Fibroblast of lung (primary cell): ENCODE data around the gene GRHPR. TPM values are rescaled to one million over a fixed set of nuclear protein-coding genes. Genes with fewer than 3 reads are reported as not detected.
A peak's percentile ranks its signal among the peaks of the same experiment; 100 is the strongest.

ENCODE experiments used
- DNase-seq, 2 donors: peaks; one replicate each; pipeline versions ENCODE4 v3.0.0 to v3.0.0-alpha.2; 2010; ENCODE audit warnings: low read depth in 2 of 2
- H2AFZ ChIP-seq: 2 replicates; pipeline ENCODE4 v1.5.1; 2012; ENCODE audit warnings: low read length, control low read depth, inconsistent platforms
- H3K27ac ChIP-seq: 2 replicates; pipeline ENCODE4 v1.5.1; 2011; ENCODE audit warnings: low read length, control low read depth; ENCODE audit not compliant: insufficient read depth
- H3K27me3 ChIP-seq: 2 replicates; pipeline ENCODE4 v1.5.1; 2011; ENCODE audit warnings: mild to moderate bottlenecking, low read length; ENCODE audit not compliant: control insufficient read depth, insufficient read depth
- H3K36me3 ChIP-seq: 2 replicates; pipeline ENCODE4 v1.5.1; 2011; ENCODE audit warnings: low read length; ENCODE audit not compliant: control insufficient read depth, insufficient read depth
- H3K4me1 ChIP-seq: 2 replicates; pipeline ENCODE4 v1.5.1; 2011; ENCODE audit warnings: low read length; ENCODE audit not compliant: control insufficient read depth, insufficient read depth; ENCODE audit errors: extremely low read depth
- H3K4me2 ChIP-seq: 2 replicates; pipeline ENCODE4 v1.5.1; 2011; ENCODE audit warnings: low read length, control low read depth; ENCODE audit not compliant: insufficient read depth; ENCODE audit errors: extremely low read depth
- H3K4me3 ChIP-seq, 4 experiments: fragments of 200-600 bp in 1 of 4; sonication (generic) in 1 of 4; replicated peaks in 1 of 4; 2 replicates each; pipeline ENCODE4 v1.5.1; 2011 to 2016; ENCODE audit warnings: low read length in 4 of 4, low read depth in 3 of 4, mild to moderate bottlenecking in 3 of 4, control low read depth in 2 of 4, inconsistent platforms in 1 of 4, mixed read lengths in 1 of 4; ENCODE audit not compliant: insufficient read depth in 1 of 4; ENCODE audit errors: control extremely low read depth in 1 of 4
- H3K79me2 ChIP-seq: 2 replicates; pipeline ENCODE4 v1.5.1; 2012; ENCODE audit warnings: mild to moderate bottlenecking, low read length, inconsistent platforms; ENCODE audit not compliant: control insufficient read depth, insufficient read depth
- H3K9ac ChIP-seq: 2 replicates; pipeline ENCODE4 v1.5.1; 2011; ENCODE audit warnings: mild to moderate bottlenecking, low read length, control low read depth; ENCODE audit not compliant: insufficient read depth
- H3K9me3 ChIP-seq: 2 replicates; pipeline ENCODE4 v1.5.1; 2012; ENCODE audit warnings: low read depth, low read length; ENCODE audit not compliant: control insufficient read depth, insufficient read depth
- H4K20me1 ChIP-seq: 2 replicates; pipeline ENCODE4 v1.5.1; 2011; ENCODE audit warnings: low read length; ENCODE audit not compliant: control insufficient read depth, insufficient read depth; ENCODE audit errors: extremely low read depth
- EZH2 ChIP-seq: IDR thresholded peaks from 2 replicates; pipeline ENCODE4 v1.5.1; 2012; ENCODE audit warnings: low read length, control low read depth, mild to moderate bottlenecking; ENCODE audit errors: missing control alignments
- polyA minus RNA-seq: library from RNA; depleted of rRNA, polyadenylated mRNA; stranded (reverse); fragments of >200 nt; gene quantifications from 2 replicates; pipeline ENCODE4 v1.2.3, GENCODE V29; 2011; ENCODE audit warnings: low replicate concordance
- polyA plus RNA-seq, 2 donors: library from polyadenylated mRNA; depleted of rRNA in 1 of 2; stranded (reverse) in 1 of 2; unstranded in 1 of 2; fragments of >200 nt; gene quantifications; 2 replicates each; pipeline ENCODE4 v1.2.1, GENCODE V29; 2011 to 2012; ENCODE audit warnings: missing spikeins in 1 of 2
- total RNA-seq: library from RNA; depleted of rRNA; stranded (reverse); fragments of >200 nt; gene quantifications from 2 replicates; pipeline ENCODE4 v1.2.1, GENCODE V29; 2014
- TF ChIP-seq, protein P1 (sequence below), 2 donors: IDR thresholded peaks in 1 of 2; conservative IDR thresholded peaks in 1 of 2; 1 replicate in 1 of 2; 2 replicates in 1 of 2; pipeline ENCODE4 v1.5.1; 2011 to 2012; ENCODE audit warnings: low read length in 2 of 2, control low read depth in 1 of 2, inconsistent platforms in 1 of 2, low read depth in 1 of 2, mild to moderate bottlenecking in 1 of 2

GRHPR gene
- 107 and 108 TPM in 2 replicates for total RNA-seq
- 107 and 108 TPM in 2 replicates for polyA plus RNA-seq
- polyA plus RNA-seq (2012), result 123 and 126 TPM in 2 replicates
- polyA minus RNA-seq, result 158 and 160 TPM in 2 replicates

GRCh38 chr9:37422289-37423104 lies at the start of gene GRHPR:
Gene GRHPR, plus strand, starts transcription at chr9:37422696. Its CDS starts 55 bp downstream, at chr9:37422751.
- peak within 1 kb of the TSS; percentile 84 for H3K4me2 ChIP-seq
- peaks cover 10% of the 10 kb centered on the region for H3K4me1 ChIP-seq
- H3K27ac ChIP-seq, result peak within 1 kb of the TSS; percentile 89
- H3K79me2 ChIP-seq, result peaks cover 32% of the 10 kb centered on the region
- H3K4me3 ChIP-seq, result peak within 1 kb of the TSS; percentile 79 to 96 (median 88)
- peak within 1 kb of the TSS; percentile 84 for H3K9ac ChIP-seq
- no peak for TF ChIP-seq EZH2
- TF ChIP-seq, protein P1, sequence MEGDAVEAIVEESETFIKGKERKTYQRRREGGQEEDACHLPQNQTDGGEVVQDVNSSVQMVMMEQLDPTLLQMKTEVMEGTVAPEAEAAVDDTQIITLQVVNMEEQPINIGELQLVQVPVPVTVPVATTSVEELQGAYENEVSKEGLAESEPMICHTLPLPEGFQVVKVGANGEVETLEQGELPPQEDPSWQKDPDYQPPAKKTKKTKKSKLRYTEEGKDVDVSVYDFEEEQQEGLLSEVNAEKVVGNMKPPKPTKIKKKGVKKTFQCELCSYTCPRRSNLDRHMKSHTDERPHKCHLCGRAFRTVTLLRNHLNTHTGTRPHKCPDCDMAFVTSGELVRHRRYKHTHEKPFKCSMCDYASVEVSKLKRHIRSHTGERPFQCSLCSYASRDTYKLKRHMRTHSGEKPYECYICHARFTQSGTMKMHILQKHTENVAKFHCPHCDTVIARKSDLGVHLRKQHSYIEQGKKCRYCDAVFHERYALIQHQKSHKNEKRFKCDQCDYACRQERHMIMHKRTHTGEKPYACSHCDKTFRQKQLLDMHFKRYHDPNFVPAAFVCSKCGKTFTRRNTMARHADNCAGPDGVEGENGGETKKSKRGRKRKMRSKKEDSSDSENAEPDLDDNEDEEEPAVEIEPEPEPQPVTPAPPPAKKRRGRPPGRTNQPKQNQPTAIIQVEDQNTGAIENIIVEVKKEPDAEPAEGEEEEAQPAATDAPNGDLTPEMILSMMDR (conservative IDR thresholded peaks at IDR 0.05 in 1 of 2, IDR thresholded peaks at IDR 0.05 in 1 of 2; ENCODE audit: low read depth in 1 of 2, low read length in 2 of 2), result no peak
- H2AFZ ChIP-seq, result peak within 1 kb of the TSS; percentile 94
- H3K27me3 ChIP-seq, result no peaks in the 10 kb centered on the region
- H4K20me1 ChIP-seq, result no peaks in the 10 kb centered on the region
- peaks cover 4% of the 10 kb centered on the region for H3K36me3 ChIP-seq
- peak; percentile 59 to 71 for DNase-seq
- H3K9me3 ChIP-seq, result no peaks in the 10 kb centered on the region

GRCh38 chr9:37372839-37373238 lies 49.7 kb upstream of the GRHPR start:
- no peak overlapping the region for H2AFZ ChIP-seq
- H3K4me1 ChIP-seq, result no peaks in the 10 kb centered on the region
- DNase-seq, result no peak
- no peak overlapping the region for H3K4me2 ChIP-seq
- H3K27me3 ChIP-seq, result no peaks in the 10 kb centered on the region
- no peaks in the 10 kb centered on the region for H3K9me3 ChIP-seq
- H3K36me3 ChIP-seq, result no peaks in the 10 kb centered on the region
- no peak overlapping the region for H3K9ac ChIP-seq
- H3K27ac ChIP-seq, result no peak overlapping the region
- no peak overlapping the region for H3K4me3 ChIP-seq
- H3K79me2 ChIP-seq, result no peaks in the 10 kb centered on the region
- no peaks in the 10 kb centered on the region for H4K20me1 ChIP-seq
- TF ChIP-seq, protein P1 (conservative IDR thresholded peaks at IDR 0.05 in 1 of 2, IDR thresholded peaks at IDR 0.05 in 1 of 2; ENCODE audit: low read depth in 1 of 2, low read length in 2 of 2), result no peak
- no peak for TF ChIP-seq EZH2

DNA sequence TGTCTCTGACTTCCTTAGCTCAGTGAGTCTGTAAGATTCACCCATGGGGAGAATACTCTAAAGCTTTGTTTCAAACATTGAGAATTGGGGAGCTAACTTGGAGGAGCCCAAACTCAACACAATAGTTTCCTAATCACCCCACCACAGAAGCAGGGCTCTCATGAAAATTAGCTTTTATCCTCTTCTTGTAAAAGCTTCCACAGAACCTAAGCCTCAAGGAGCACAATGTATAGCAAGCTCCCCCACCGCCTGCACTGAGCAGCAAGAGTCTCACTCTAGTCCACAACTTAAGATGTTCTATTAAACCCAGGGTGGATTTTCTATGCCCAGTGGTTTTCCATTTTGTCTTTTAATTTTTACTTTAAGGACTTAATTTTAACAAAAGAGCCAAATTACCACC lies 48.9 kb upstream of the GRHPR start:
- no peak overlapping the region for H3K4me2 ChIP-seq
- H2AFZ ChIP-seq, result no peak overlapping the region
- no peaks in the 10 kb centered on the region for H3K79me2 ChIP-seq
- no peak for TF ChIP-seq EZH2
- TF ChIP-seq, protein P1 (conservative IDR thresholded peaks at IDR 0.05 in 1 of 2, IDR thresholded peaks at IDR 0.05 in 1 of 2; ENCODE audit: low read depth in 1 of 2, low read length in 2 of 2), result no peak
- no peaks in the 10 kb centered on the region for H3K4me1 ChIP-seq
- no peak for DNase-seq
- H3K4me3 ChIP-seq, result no peak overlapping the region
- no peaks in the 10 kb centered on the region for H4K20me1 ChIP-seq
- peaks cover 2% of the 10 kb centered on the region for H3K27me3 ChIP-seq
- no peak overlapping the region for H3K9ac ChIP-seq
- H3K9me3 ChIP-seq, result no peaks in the 10 kb centered on the region
- H3K36me3 ChIP-seq, result no peaks in the 10 kb centered on the region
- H3K27ac ChIP-seq, result no peak overlapping the region
